Right lung (tissue), 5 donors: ENCODE results near the gene ZNF71. TPM values are rescaled to one million over a fixed set of nuclear protein-coding genes. Genes with fewer than 3 reads are reported as not detected.
"Not testable (repeated sequence)": the region's sequence is repeated elsewhere in the genome, so short reads cannot be mapped to it uniquely, and the experiment has no call there.

Experiments
- DNase-seq, 2 donors: peaks; one replicate each; pipeline ENCODE4 v3.0.0-alpha.2; 2013
- polyA plus RNA-seq, 5 donors: library from polyadenylated mRNA; unstranded; fragments of 120-200 nt; gene quantifications; one replicate each; pipeline versions ENCODE4 v1.2.1 to v1.2.3, GENCODE V29; 2013; ENCODE audit warnings: inconsistent platforms in 1 of 5, low replicate concordance in 1 of 5; ENCODE audit not compliant: insufficient read length in 5 of 5, insufficient read depth in 1 of 5

The ZNF71 gene
- polyA plus RNA-seq, 5 donors, result 6.6 to 8.7 (median 8.3) TPM

GRCh38 chr19:56617531-56617930, 22.4 kb downstream of the ZNF71 start:
- no peak for DNase-seq

DNA sequence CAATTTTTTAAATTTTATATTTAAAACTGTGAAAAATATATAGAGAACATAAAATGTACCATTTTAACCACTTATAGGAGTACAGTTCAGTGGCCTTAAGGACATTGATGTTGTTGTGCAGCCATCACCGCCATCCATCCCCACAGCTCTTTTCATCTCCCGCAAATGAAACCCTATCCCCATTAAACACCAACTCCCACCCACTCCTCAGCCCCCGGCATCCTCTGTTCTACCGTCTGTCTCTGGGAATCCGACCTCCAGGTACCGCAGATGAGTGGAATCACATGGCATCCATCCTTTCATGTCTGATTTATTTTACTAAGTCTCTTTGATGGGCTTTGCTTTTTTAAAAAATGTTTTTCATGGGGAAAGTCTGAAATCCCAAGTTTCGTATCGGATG, 24.0 kb downstream of the ZNF71 start:
- DNase-seq, result no peak

DNA sequence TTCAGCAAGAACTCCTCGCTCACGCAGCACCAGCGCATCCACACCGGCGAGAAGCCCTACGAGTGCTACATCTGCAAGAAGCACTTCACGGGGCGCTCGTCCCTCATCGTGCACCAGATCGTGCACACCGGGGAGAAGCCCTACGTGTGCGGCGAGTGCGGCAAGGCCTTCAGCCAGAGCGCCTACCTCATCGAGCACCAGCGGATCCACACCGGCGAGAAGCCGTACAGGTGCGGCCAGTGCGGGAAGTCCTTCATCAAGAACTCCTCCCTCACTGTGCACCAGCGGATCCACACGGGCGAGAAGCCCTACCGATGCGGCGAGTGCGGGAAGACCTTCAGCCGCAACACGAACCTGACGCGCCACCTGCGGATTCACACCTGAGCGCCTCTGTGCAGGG, 27.3 kb downstream of the ZNF71 start:
- no peak for DNase-seq

- no peak for DNase-seq
Measured at GRCh38 chr19:56623006-56623405, 27.9 kb downstream of the ZNF71 start.

GRCh38 chr19:56625708-56626107, 30.6 kb downstream of the ZNF71 start:
- DNase-seq, result no peak

- DNase-seq, result no peak
Measured at GRCh38 chr19:56633021-56633420, 37.9 kb downstream of the ZNF71 start.

GRCh38 chr19:56637976-56638555, 43.0 kb downstream of the ZNF71 start:
- peak; percentile 76 to 79 for DNase-seq

DNA sequence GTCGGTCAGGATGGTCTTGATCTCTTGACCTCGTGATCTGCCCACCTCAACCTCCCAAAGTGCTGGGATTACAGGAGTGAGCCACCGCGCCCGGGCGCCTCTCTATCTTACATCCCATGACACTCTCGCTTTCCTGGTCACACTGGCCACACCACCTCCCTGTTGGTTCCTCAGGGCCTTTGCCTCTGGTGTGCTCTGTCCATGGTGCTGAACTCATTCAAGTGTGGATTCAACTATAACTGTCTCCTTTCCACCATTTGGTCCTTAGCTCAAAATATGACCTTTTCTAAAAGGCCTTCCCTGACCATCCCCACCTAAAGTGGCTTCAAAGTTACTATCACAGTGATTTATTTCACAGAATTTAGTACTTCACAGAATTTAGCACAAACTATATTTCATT, 44.1 kb downstream of the ZNF71 start:
- DNase-seq, result no peak

- no peak for DNase-seq
Measured at GRCh38 chr19:56642711-56643459, 47.8 kb downstream of the ZNF71 start, which contains the start of gene SMIM17. SMIM17 (plus strand) TSS chr19:56643159; CDS start chr19:56645668, 2,509 bp downstream.

- DNase-seq, result no peak
Measured at GRCh38 chr19:56643460-56643955, 48.4 kb downstream of the ZNF71 start.

DNA sequence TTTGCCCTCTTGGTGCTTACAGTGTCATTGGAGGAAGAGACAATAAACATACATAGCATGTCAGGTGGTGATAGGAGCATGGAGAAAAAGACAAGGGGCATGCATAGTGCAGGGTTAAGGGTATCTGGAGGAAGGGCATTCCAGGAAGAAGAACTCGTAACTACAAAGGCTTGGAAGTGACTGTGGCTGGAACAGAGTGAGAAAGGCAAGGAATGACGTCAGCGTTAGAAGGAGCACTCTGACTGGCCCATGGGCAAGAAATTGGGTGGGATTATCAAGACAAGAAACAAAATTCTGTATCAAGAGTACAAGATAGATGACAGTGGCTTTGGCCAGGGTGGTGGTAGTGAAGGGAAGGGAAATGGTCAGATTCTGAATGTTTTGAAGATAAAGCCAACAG, 59.0 kb downstream of the ZNF71 start:
- no peak for DNase-seq

DNA sequence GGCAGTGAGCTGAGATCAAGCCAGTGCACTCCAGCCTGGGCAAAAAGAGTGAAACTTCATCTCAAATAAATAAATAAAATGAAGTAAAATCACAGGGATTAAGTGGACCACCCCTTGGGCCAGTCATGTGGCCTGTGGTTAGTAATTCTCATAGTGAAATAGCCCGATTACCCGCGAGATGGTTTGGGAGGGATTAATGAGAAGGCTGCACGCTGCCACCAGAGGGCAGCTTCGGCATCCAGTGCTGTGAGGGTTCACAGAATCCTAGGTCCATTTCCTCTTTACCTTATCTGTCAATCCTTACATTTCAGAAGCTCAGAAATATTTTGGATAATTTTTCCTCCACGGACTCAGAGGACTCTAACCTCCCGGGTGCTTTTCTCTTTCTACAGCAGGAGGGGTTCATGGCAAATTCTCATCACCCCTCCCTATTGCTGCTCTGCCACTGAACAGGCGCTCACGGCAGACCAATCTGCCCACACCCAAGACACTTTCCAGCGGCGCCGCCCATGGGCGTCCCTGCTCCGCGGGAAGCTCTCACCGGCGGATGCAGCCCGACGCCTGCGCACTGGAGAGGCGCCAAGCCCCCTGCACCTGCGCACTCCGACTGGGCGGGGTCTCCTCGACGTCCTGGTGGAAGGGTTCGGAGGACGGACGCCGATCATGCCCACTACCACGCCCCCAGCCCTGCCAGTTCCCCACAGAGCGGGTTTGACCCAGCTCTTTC, 65.4 kb downstream of the ZNF71 start:
- no peak for DNase-seq

DNA sequence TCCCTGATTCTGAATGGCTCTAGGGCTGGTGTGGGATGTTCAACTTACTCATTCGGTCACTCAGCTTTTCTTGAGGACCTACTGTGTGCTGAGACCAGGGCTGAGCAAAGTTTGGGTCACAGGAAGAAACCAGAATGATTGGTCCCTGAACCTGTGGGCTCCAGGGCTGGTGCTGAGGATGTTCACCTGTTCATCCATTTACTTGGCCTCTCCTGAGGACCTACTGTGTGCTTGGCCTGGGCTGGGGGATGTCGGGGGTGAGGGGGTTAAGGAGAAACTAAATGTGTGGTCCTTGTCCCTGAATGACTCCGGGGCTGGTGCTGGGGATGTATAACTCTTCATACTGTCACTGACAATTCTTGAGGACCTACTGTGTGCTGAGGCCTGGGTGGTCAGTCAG, 66.1 kb downstream of the ZNF71 start:
- DNase-seq, result no peak

DNA sequence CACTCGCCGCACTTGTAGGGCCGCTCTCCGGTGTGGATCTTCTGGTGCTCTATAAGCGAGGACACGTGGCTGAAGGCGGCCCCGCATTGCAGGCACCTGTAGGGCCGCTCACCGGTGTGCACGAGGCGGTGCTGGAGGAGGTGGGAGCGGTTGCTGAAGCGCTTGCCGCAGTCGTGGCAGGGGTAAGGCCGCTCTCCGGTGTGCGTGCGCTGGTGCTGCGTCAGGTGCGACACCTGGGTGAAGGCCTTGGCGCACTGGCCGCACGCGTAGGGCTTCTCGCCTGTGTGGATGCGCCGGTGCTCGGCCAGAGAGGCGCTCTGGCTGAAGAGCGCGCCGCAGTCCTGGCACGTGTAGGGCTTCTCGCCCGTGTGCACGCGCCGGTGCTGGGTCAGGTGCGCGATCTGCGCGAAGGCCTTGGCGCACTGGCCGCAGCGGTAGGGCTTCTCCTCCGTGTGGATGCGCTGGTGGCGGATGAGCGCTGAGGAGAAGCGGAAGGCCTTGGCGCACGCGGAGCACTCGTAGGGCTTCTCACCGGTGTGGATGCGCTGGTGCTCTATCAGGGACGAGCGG, 68.9 kb downstream of the ZNF71 start:
- DNase-seq, result no peak

GRCh38 chr19:56664511-56664910, 69.4 kb downstream of the ZNF71 start:
- DNase-seq, result no peak

DNA sequence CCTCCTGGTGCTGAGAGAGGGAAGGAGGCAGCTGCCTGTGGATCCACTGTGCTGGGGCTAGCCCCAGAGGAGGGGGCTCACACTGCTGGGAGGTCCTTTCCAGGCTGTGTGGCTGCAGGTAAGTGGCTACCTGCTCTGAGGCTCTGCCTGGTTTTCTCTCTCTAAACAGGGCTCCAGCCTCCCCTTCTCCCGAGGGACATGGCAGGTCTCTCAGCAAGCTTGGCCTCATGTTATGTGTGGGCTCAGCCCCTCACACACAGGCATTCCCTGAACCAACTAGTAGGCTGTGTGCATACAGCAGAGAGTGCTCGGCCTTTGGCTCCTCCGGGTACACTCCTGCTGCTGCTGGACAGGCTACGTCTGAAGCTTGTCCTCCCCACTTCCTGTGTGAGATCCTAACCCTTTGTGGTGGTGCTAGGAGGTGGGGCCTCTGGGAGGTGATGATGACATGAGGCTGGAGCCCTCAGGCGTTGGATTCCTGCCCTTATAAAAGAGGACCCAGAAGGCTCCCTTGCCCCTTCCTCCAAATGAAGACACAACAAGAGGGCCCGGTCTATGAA, 72.3 kb downstream of the ZNF71 start:
- no peak for DNase-seq

GRCh38 chr19:56668676-56669075, 73.6 kb downstream of the ZNF71 start:
- DNase-seq, result no peak

DNA sequence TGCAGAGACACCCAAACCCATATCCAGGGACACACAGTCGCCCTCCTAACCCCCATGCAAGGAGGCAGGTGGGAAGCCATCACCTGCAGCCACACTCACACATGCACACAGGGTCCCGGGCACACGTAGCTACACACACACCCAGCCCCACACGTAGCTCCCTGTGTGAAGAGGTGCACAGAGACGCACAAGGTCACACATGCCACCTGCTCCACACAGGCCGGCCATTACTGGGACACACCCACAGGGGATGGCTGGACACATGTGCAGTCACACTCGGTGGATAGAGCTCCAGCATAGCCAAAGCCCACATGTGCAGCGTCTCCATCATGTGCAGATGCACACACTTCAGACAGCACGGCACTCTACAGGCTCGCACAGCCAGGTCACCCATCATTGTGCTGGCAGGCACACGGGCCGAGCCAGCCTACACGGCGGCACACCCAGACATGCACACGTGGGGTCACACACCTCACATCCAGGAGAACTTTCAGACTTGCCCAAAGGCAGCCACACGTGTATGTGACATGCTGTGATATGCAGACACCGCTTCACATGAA, 75.4 kb downstream of the ZNF71 start:
- DNase-seq, result no peak

DNA sequence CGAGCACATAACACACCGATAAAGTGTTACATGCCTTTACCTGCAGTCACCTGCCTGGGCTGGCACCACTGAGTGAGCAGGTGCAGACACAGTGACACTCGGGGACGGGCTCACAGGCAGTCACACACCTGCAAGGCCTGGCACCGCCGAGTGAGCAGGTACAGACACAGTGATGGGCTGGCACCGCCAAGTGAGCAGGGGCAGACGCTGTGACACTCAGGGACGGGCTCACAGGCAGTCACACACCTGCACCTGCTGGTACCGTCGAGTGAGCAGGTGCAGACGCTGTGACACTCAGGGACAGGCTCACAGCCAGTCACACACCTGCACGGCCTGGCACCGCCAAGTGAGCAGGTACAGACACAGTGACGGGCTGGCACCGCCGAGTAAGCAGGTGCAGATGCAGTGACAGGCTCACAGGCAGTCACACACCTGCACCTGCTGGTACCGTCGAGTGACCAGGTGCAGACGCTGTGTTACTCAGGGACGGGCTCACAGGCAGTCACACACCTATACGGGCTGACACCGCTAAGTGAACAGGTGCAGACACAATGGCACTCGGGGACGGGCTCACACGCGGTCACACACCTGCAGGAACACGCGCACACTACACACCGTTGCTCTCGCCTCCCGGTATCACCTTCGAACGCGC, 76.0 kb downstream of the ZNF71 start:
- DNase-seq, result peak in 1 of 2 donors; percentile 11

DNA sequence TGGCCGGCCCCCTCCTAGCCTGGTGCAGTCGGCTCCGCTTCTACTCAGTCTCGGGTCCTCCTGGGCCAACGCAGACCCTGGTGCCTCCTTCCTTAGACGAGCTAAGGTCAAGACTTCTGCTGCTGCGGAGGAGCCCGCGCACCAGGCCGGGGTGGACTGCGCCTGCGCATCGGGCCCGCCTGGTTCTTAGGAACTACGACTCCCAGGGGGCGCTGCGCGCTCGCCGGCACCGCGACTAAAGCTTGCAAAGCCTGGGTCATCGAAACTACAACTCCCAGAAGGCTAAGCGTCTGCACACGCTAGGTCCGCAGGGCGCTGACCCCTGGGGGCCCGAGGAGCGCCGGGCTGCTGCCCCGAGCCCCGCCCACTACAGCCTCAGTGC, 76.5 kb downstream of the ZNF71 start, which contains the start of gene ZNF835:
ZNF835 (minus strand) TSS at position 145 of the 382 bp plus-strand sequence. CDS start 6,559 bp downstream, outside the sequence.
- peak; percentile 81 to 83 for DNase-seq

- not testable (repeated sequence) for DNase-seq
Measured at GRCh38 chr19:56672610-56673009, 77.5 kb downstream of the ZNF71 start.
